ENCODE results near the gene AGBL5.

GRCh38 chr2:27118525-27119329, 67.3 kb downstream of the AGBL5 start, which contains the start of gene CGREF1:
- TF ChIP-seq POLR2A (IDR thresholded peaks at IDR 0.05) (peak in 1 of 2 donors; percentile 19), CTCF (IDR thresholded peaks at IDR 0.05 in 4 of 5, conservative IDR thresholded peaks at IDR 0.05 in 1 of 5) (no peak)

All from gastrocnemius medialis (tissue), 4 donors.